AG04450 (cell line): ENCODE measurements around the gene SLC30A3. TPM values are rescaled to one million over a fixed set of nuclear protein-coding genes. Genes with fewer than 3 reads are reported as not detected.

Experiments
- CTCF ChIA-PET: fragments of 300-600, 350-600 bp; formaldehyde crosslinking; extraction: SDS; loops from one replicate; lab custom pipeline; 2022; ENCODE audit warnings: antibody characterized with exemption, inconsistent platforms; lab: Charles Lee
- POLR2A ChIA-PET: fragments of 350-600 bp; formaldehyde crosslinking; extraction: SDS; loops from one replicate; lab custom pipeline; 2021; ENCODE audit warnings: antibody characterized with exemption, inconsistent platforms; lab: Yijun Ruan, JAX
- DNase-seq: peaks from one replicate; pipeline ENCODE4 v3.0.0-alpha.2; 2011; ENCODE audit warnings: low read depth, low spot score
- H3K27ac ChIP-seq: one replicate; pipeline ENCODE4 v1.5.1; 2012; ENCODE audit warnings: low read depth, low read length, control low read depth
- H3K27me3 ChIP-seq: one replicate; pipeline ENCODE4 v1.6.0; 2012; ENCODE audit warnings: low read length; ENCODE audit not compliant: control insufficient read depth, insufficient read depth
- H3K4me3 ChIP-seq: 2 replicates; pipeline ENCODE4 v1.5.1; 2011; ENCODE audit warnings: mild to moderate bottlenecking, low read depth, low read length, control low read depth
- H3K9me3 ChIP-seq: 2 replicates; pipeline ENCODE4 v1.5.1; 2012; ENCODE audit warnings: low read length; ENCODE audit not compliant: control insufficient read depth, insufficient read depth
- polyA plus RNA-seq: library from polyadenylated mRNA; depleted of rRNA; stranded (reverse); fragments of >200 nt; gene quantifications from 2 replicates; pipeline ENCODE4 v1.2.3, GENCODE V29; 2011; rRNA removed
- TF ChIP-seq, protein P1 (sequence below): IDR thresholded peaks from 2 replicates; pipeline ENCODE4 v1.5.1; 2011; ENCODE audit warnings: low read depth, low read length, control low read depth, inconsistent platforms

Gene SLC30A3
- polyA plus RNA-seq, 1 experiment = 0.07 TPM

DNA sequence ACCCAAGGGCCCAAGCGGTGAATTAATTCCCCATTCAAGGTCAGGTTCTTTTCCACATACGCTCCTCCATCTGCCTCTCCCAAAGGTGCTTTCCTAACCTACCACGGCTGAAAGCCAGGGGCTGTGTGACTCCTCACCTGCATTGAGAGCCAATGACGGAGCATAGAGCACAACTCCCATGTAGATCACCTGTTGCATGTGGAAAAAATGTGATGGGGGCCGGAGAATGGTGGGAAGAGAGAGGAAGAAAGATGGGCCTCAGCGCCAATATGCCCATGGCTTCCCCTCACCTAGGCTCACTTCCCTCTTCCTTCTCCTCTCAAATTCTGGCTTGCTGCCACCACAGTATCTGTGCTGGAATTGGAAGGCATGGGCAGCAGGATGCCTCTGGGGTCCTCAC lies 56.5 kb downstream of the SLC30A3 start:
- Histone ChIP-seq H3K27ac (no peak overlapping the region), H3K9me3 (no peaks in the 10 kb centered on the region), H3K27me3 (no peaks in the 10 kb centered on the region), H3K4me3 (no peak overlapping the region)
- TF ChIP-seq, protein P1, sequence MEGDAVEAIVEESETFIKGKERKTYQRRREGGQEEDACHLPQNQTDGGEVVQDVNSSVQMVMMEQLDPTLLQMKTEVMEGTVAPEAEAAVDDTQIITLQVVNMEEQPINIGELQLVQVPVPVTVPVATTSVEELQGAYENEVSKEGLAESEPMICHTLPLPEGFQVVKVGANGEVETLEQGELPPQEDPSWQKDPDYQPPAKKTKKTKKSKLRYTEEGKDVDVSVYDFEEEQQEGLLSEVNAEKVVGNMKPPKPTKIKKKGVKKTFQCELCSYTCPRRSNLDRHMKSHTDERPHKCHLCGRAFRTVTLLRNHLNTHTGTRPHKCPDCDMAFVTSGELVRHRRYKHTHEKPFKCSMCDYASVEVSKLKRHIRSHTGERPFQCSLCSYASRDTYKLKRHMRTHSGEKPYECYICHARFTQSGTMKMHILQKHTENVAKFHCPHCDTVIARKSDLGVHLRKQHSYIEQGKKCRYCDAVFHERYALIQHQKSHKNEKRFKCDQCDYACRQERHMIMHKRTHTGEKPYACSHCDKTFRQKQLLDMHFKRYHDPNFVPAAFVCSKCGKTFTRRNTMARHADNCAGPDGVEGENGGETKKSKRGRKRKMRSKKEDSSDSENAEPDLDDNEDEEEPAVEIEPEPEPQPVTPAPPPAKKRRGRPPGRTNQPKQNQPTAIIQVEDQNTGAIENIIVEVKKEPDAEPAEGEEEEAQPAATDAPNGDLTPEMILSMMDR = no peak
- no peak for DNase-seq
- CTCF ChIA-PET = interaction anchor here (2.0 kb wide), 1 partner anchor 15 kb away, joined by 7 read pairs; no protein-coding TSS in a partner anchor
- POLR2A ChIA-PET = no interaction called here

DNA sequence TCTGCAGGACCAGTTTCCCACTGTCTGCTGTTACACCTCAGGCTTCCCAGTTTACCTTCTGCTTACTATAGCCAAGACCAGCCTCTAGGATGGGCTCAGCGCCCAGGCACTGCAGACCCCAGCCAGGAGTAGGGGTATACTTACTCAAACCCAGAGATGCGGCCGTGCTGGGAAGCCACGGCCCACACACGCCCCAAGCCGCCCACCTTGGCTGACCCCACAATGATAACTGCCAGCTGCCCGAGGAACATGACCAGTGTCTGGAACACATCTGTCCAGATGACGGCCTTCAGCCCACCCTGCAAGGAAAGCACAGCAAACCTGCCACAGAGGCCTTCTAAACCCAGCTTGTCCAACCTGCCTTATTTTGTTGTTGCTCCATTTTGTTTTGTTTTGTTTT lies 57.6 kb downstream of the SLC30A3 start:
- Histone ChIP-seq H3K4me3 (no peak overlapping the region), H3K27me3 (no peaks in the 10 kb centered on the region), H3K9me3 (no peaks in the 10 kb centered on the region), H3K27ac (no peak overlapping the region)
- ChIA-PET CTCF (interaction anchor here (2.0 kb wide), 1 partner anchor 14 kb away, joined by 7 read pairs; no protein-coding TSS in a partner anchor), POLR2A (no interaction called here)
- DNase-seq = no peak
- TF ChIP-seq, protein P1 = no peak

GRCh38 chr2:27204566-27204965 lies 58.3 kb downstream of the SLC30A3 start:
- TF ChIP-seq, protein P1 = no peak
- Histone ChIP-seq H3K4me3 (no peak overlapping the region), H3K9me3 (no peaks in the 10 kb centered on the region), H3K27me3 (no peaks in the 10 kb centered on the region), H3K27ac (no peak overlapping the region)
- ChIA-PET POLR2A (no interaction called here), CTCF (interaction anchor here (1.4 kb wide), 1 partner anchor 99 kb away, joined by 3 read pairs; no protein-coding TSS in a partner anchor)
- no peak for DNase-seq

DNA sequence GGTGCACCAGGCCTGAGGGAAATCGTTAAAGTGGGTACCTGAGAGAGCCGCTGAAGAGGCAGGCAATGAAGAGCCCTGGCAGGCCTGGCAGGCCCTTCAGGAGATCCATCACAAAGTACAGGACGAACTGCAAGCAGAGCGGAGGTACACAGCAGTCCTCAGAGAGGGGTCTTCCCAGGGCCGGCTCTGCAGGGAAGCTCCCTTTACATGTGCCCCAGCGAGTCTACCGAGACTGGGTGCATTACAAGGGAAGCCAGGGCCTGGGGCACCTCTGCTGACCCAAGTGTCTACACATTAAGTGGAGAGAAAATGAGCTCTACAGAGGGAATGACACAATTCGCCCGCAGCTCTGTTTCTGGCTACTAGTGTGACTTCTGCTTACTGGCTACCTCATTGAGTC lies 59.1 kb downstream of the SLC30A3 start:
- ChIA-PET CTCF (interaction anchor here (0.7 to 1.4 kb wide), 2 partner anchors 11 to 100 kb away, joined by 3 read pairs; no protein-coding TSS in a partner anchor), POLR2A (no interaction called here)
- TF ChIP-seq, protein P1 = no peak
- Histone ChIP-seq H3K27me3 (no peaks in the 10 kb centered on the region), H3K4me3 (no peak overlapping the region), H3K27ac (no peak overlapping the region), H3K9me3 (no peaks in the 10 kb centered on the region)
- DNase-seq = no peak

Other genes starting within 250 kb of the SLC30A3 start
- gene TMEM214, start 230.1 kb downstream of the SLC30A3 start, polyA plus RNA-seq = 121 and 145 TPM in 2 replicates
- 40.9 and 41.6 TPM in 2 replicates for gene AGBL5, start 211.4 kb downstream of the SLC30A3 start, polyA plus RNA-seq
- 679 and 783 TPM in 2 replicates for gene OST4, start 191.4 kb downstream of the SLC30A3 start, polyA plus RNA-seq
- 68.3 and 96.0 TPM in 2 replicates for gene EMILIN1, start 184.4 kb downstream of the SLC30A3 start, polyA plus RNA-seq
- gene KHK, start 176.3 kb downstream of the SLC30A3 start, polyA plus RNA-seq = 0.37 and 0.79 TPM in 2 replicates
- gene CGREF1, start 143.9 kb downstream of the SLC30A3 start, polyA plus RNA-seq = 0.71 and 0.74 TPM in 2 replicates
- 0.10 TPM in 1 of 2 replicates, not detected in the other for gene ABHD1, start 139.2 kb downstream of the SLC30A3 start, polyA plus RNA-seq
- 44.9 and 57.3 TPM in 2 replicates for gene PREB, start 128.4 kb downstream of the SLC30A3 start, polyA plus RNA-seq
- not detected in 2 replicates for gene PRR30, start 123.6 kb downstream of the SLC30A3 start, polyA plus RNA-seq
- gene TCF23, start 114.0 kb downstream of the SLC30A3 start, polyA plus RNA-seq = not detected in 2 replicates
- gene ATRAID, start 51.0 kb downstream of the SLC30A3 start, polyA plus RNA-seq = 219 and 233 TPM in 2 replicates
- gene SLC5A6, start 50.8 kb downstream of the SLC30A3 start, polyA plus RNA-seq = 22.0 and 23.2 TPM in 2 replicates
- 17.8 and 23.4 TPM in 2 replicates for gene CAD, start 45.7 kb downstream of the SLC30A3 start, polyA plus RNA-seq
- gene DNAJC5G, start 12.4 kb upstream of the SLC30A3 start, polyA plus RNA-seq = not detected in 2 replicates
- 0.05 TPM in 1 of 2 replicates, not detected in the other for gene TRIM54, start 19.4 kb upstream of the SLC30A3 start, polyA plus RNA-seq
- gene UCN, start 45.4 kb upstream of the SLC30A3 start, polyA plus RNA-seq = 0.40 TPM in 1 of 2 replicates, not detected in the other
- 183 and 191 TPM in 2 replicates for gene MPV17, start 60.0 kb upstream of the SLC30A3 start, polyA plus RNA-seq
- 39.0 TPM in 2 replicates for gene GTF3C2, start 93.7 kb upstream of the SLC30A3 start, polyA plus RNA-seq
- gene EIF2B4, start 107.3 kb upstream of the SLC30A3 start, polyA plus RNA-seq = 43.0 and 52.2 TPM in 2 replicates
- gene SNX17, start 107.6 kb upstream of the SLC30A3 start, polyA plus RNA-seq = 123 and 137 TPM in 2 replicates
- gene ZNF513, start 117.7 kb upstream of the SLC30A3 start, polyA plus RNA-seq = 7.4 and 11.1 TPM in 2 replicates
- gene PPM1G, start 146.5 kb upstream of the SLC30A3 start, polyA plus RNA-seq = 48.6 and 49.5 TPM in 2 replicates
- gene NRBP1, start 165.6 kb upstream of the SLC30A3 start, polyA plus RNA-seq = 181 and 182 TPM in 2 replicates
- gene KRTCAP3, start 179.3 kb upstream of the SLC30A3 start, polyA plus RNA-seq = 0.32 and 0.60 TPM in 2 replicates
- 20.4 and 24.8 TPM in 2 replicates for gene IFT172, start 226.7 kb upstream of the SLC30A3 start, polyA plus RNA-seq
- gene FNDC4, start 232.2 kb upstream of the SLC30A3 start, polyA plus RNA-seq = 12.3 and 12.4 TPM in 2 replicates
- 0.14 and 0.36 TPM in 2 replicates for gene GCKR, start 233.8 kb upstream of the SLC30A3 start, polyA plus RNA-seq